Activated naive CD4-positive, alpha-beta T cell (primary cell): ENCODE results near the gene PHF2.

ENCODE experiments used
- DNase-seq, 4 experiments: peaks; one replicate each; lab custom pipeline; 2025; lab: John Stamatoyannopoulos, UW

PHF2 gene

DNA sequence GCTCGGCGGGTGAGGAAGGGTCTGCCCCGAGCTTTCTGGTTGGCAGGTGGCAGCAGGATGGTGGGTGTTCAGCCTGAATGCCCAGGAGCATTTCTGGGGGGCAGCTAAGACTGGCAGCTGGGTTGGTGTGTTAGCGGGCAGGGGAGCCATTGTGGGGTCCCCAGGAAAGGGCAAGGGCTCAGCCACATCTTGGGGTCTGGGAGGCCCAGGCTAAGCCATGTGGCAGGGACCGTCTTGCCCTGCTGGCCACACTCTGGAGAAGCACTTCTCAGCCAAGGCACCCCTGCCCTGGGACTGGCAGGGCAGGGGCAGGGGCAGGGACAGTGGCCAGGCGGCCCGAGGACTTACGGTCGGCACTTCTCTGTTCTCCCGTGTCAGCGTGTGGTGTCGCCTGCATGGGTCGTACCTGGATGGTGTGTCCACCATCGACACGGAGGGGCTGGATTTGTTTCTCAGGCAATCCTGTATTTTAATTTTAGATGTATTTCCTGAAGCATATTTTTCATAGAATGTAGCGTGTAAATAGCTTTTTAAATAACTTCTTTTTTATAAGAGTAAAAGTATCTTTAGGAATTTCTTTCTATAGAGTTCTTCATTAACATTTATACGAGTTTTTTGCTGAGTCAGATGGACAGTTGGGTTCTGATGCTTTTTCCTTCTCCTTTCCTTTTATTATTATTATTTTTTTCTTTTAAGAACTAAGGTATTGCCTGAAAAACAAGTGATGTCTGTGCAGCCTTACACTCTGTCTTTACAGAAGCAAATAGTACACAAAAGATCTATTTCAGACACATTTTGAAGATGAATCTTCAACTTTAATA, 102.0 kb downstream of the PHF2 start:
- no peak for DNase-seq

DNA sequence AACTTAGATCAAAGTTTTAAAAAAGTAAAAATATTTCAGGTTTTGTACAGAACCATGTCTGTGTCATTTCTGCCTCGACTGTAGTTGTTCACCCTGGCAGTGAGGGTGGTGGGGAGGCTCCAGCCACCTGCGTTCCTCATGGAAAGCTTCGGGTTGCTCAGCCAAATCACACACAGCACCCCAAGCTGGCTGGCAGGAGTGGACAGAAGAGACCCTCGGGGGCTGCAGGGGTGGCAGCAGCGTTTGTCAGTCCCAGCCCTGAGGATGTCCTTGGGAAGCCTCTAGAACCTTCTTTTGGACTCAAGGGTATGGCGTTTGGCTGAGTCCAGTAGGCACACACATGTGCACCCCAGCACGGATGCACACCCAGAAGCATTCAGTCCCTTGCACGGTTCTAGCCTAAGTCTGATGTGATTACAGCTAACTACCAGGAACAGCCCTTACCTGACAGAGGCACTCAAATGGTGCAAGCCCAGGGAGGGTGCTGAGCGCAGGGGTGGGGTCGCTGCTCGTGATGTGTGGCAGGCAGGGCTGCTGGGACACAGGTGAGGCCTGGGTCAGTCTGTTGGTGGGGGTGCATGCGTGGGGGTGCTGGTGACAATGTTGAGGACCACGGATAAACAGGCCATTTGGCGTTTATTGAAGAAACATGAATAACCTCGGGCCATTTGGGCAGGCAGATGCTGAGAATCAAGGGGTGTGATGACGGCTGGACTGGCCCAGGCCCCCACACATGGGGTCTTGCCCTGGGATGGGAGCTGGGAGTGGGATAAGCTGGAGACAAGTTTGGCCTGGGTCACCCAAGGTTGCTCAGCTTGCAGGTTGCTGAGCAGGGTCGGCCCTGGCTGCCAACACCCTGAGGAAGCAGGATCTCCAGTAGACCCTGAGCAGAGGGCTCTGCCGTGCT, 103.4 kb downstream of the PHF2 start:
- no peak for DNase-seq

DNA sequence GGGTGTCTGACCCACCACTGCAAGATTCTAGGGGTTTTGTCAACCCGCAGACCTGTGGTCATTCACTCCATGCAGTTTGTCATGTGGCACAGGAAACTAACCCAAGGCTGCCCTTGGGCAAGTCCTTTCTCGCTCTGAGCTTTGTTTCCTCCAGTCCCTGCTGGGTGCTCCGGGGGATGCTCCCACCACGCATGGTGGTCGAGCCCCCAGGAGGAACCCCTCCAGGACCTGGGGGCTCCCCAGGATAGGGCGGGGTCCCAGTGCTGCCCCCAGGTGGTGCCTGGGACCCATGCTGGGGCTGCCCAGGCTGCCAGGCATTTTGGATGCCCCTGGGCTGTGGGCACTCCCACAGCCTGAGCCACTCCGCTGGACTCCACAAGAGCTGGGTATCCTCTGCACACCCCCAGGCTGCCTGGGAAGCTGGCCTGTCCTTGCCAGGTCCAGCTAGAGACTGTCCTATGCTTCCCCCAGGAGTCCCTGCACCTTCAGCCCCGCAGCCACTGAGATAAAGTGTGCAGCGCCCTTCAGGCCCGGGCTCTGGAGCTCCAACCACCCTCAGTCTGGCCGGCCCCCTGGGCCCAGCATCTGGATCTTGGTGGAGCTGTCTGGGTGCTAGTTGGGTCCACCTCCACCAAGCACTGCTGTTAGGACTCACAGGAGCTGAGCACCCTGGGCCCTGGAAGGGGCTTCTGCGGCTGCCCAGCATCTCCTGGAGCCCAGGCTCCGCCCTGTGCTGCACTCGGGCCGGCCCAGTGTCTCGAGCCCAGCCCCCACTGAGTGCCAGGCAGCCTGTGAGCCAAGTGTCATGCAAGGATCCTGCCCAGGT, 104.3 kb downstream of the PHF2 start:
- DNase-seq = no peak

DNA sequence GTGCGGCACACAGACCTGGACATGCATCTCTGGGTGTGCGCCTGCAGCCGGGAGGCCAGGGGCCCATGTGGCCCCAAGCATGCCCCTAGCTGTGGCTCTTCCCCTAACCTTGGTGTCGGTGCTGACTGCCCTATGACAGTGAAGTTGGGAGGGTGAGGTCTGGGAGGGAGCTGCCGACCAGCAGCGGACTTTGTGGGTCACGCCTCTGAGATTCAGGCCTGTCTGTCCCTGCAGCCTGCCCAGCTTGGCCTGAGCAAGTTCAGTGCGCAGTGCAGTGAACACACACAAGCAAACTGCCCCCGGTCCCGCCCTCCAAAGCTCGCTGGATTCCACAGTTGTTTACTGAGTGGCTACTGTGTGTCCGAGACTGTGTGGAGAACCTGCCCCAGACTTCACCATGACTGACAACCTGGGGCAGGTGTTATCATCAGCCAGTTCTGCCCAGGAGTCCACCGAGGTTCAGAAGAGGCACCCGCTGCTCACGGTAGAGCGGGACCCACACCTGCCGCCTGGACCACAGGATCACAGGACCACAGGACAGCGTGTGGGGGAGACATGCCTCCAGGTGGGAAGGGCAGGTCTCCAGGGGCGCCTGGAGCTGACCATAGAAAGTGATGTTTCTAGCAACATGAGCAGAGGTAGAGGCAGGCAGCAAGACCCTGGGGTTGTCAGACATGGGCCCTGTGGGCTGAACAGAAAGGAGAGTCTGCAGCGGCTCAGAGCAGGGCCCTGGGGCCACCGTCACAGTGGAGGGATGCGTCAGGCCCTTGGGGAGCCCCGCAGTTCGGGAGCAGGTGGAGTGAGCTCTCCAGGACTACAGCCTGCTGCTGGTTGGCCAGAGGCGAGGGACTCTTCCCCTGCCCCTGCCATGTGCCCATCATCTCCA, 105.1 kb downstream of the PHF2 start:
- no peak for DNase-seq

DNA sequence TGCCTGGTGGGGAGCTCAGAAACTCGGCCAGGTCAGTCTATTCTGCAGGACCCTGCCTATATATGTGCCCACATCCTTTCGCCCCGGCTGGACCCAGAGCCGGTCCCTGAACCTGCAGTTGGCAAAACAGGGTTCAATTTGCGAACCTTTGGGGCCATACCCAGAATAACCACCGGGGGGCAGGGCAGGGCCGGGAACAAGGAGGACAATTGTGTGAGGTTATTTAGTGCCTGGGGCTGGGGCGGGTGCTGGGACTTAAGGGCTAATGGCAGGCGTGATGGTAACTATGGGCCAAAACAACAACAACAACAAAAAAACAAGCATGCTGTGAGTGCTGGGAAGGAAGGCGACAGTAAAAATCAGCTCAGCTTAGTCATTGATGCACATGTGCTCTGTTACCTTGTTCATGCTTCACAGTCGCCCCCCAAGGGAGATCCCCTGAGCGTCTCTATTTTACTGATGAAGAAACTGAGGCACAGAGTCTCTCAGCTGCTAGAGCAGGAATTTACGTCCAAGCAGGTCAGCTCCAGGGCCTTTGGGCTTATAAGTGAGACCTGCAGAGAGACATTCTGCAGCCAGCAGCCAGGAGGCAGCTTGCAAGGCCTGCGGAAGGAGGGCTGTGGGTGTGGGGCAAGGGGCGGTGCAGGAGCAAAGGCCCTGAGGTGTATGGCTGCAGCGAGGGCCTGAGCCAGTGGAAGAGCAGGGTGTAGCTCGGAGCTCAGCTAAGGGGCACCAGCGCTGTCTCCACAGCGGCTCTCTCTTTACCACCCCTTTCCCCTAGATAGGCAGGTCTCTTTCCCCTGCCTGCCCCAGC, 106.0 kb downstream of the PHF2 start:
- peak; percentile 18 to 47 (median 32) for DNase-seq

DNA sequence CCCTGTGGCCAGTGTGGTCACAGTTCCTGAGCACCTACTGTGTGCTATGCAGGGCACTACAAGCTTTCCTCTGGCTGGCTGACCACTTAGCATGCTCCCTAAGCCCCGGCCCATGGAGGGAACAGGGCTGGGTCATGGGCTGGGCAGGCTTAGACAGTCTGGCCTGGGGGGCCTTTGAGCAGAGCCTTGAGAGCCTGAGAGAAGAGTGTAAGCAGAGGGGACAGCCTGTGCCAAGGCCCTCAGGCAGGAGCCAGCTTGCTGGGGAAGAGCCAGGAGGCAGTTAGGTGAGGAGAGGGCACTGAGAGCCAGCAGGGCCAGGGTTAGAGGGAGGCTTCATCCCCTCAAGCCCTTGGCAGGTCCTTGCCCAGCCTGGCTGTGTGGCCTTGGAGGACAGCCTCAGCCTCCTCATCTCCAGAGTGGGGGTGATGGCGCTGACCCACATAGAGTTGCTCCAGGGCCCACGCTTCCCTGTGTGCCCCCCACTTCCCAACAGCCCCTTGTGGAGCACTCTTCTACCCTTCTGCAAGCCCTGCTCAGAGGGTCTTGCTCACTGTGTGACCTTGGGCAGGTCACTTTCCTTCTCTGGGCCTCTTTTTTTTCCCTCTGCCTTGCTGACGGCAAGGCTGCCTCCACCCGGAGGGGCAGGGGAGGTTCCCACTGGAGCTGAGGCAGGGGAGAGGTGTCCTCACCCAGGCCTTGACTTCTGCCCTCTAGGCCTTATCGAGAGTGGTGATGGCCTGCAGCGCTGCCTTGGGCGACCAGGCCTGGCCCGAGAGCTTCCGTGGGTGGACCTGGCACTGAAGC, 107.1 kb downstream of the PHF2 start:
- DNase-seq = no peak

DNA sequence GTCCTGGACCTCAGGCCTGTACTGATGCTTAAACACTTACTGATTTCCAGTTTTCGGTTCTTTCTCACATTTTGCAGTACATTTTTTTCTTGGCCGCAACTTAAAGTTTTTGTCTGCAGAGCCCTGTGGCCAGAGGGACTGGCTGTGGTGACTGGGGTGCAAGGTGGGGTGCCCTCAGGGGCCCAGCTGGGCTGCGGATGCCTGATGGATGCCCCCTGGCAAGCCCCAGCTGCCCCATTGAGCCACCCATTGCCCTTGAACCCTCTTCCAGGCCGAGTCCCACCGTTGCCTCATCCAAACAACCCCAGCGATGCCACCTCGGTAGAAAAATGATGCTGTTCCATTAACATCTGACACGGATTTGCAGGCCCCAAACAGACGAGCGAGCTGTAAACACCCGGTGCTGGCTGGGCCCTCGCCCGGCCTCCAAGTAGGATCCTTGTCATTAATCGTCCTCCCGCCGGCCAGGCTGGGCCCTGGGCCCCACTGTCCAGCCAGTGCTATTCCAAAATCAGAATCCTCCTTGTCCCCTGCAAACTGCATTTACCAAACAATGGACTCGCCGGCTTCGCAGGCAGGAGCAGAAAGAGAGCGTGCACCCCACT, 107.9 kb downstream of the PHF2 start:
- no peak for DNase-seq

DNA sequence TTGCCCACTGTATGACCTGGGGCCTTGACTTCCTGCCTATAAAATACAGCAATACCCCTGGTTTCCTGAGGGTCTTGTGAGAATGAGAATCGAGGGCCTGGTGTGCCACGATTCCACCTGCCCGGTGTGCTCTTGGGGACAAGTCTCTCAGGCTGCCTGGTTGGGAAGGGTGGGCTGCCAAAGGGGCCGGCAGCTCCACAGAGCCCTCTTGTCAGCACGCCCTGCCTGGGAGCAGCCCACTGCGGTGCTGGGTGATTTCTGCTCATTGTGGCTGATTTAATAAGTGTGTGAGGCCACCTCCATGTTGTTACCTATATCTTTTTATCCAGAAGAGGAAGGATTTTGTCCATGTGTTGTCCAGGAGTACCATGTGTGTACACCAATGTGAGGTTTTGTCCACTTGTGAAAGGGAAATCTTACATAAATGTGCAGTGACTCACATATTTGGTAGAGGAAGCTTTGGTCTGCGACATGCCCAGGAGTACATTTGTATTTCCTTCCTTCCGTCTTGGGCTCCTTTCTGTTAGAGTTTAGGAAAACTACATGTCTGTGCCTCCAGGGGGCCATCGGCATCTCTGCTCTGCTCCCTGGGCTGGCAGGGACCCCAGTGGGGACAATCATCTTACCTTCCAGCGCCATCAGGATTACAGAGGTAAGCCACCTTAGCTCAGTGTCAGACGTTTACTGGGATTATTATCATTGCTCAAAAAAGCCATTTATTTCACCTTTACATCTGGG, 108.6 kb downstream of the PHF2 start:
- no peak for DNase-seq

DNA sequence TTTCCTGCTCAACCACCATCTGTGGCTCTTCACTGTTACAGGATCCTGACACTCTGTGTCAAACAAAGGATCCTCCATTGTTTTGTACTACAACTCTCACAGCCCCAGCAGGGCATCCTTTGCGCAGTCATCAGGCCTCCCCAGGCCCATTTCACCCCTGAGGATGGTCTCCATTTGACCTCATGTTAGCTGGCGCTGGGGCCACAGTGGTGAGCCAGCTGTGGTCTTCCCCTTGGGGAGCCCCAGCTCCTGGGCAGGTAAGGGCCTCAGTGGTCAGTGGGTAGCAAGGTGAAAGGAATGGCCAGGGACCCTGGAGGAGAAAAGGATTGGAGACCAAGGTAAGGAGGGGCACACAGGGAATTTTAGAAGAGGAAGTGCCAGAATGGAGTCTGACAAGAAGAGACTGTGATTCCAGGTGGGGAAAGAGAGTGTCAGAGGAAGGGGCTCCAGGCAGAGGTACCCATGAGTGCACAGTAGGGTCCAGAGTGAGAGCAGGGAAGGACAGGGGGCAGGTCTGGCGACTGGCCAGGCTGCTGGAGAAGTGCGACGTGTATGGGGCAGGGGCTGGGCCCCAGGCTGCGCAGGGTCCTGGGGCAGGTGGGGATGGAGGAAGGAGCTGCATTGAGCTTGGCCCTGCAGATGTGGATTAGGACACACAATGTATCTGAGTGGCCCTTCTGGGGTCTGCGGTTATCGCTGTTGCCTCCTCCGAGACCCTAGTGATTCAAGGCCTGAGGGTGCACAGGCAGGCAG, 109.9 kb downstream of the PHF2 start:
- no peak for DNase-seq

DNA sequence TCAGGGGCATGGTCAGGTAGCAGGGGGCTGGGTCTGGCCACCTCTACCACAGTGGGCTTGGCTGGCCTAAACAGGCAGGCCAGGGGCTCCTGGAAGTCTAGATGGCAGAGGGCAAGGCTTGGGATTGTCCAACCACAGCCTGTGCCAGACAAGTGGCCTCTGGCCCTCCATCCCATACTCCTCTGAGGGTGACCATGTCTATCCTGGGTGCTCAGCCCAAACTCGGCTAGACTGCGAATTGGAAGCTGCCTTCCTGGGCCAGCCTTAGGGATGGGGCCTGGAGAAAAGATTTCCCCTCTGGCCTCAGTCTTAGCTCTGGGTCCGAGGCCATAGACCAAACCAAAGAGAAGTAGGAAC, 110.5 kb downstream of the PHF2 start:
- DNase-seq = no peak

DNA sequence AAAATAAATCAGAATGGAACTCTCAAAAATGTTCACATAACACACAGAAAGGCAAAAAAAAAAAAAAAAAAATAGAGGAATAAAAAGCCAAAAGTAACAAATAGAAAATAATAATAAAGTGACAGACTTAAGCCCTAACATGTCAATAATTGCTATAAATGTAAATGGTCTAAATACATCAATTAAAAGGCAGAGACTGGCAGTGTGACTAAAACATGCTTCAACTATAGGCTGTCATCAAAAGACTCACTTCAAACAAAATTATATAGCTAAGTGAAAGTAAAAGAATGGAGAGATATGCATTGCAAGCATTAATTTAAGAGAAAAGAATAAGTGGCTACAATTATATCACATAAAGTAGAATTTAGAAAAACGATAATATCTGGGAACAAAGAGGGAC, 114.2 kb downstream of the PHF2 start:
- no peak for DNase-seq

DNA sequence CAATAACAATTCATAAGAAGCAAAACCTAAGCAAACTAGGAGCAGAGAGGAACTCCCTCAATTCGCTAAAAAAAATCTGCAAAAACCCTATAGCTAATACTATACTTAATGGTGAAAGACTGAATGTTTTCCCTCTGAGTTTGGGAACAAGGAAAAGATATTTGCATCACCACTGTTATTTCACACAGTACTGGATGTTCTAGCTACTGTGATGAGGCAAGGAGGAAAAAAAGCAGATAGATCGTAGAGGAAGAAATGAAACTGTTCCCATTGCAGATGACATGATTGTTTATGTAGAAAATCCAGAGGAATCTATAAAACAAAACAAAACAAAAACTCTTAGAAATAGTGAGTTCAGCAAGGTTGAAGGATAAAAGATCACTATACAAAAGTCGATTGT, 116.7 kb downstream of the PHF2 start:
- no peak for DNase-seq

DNA sequence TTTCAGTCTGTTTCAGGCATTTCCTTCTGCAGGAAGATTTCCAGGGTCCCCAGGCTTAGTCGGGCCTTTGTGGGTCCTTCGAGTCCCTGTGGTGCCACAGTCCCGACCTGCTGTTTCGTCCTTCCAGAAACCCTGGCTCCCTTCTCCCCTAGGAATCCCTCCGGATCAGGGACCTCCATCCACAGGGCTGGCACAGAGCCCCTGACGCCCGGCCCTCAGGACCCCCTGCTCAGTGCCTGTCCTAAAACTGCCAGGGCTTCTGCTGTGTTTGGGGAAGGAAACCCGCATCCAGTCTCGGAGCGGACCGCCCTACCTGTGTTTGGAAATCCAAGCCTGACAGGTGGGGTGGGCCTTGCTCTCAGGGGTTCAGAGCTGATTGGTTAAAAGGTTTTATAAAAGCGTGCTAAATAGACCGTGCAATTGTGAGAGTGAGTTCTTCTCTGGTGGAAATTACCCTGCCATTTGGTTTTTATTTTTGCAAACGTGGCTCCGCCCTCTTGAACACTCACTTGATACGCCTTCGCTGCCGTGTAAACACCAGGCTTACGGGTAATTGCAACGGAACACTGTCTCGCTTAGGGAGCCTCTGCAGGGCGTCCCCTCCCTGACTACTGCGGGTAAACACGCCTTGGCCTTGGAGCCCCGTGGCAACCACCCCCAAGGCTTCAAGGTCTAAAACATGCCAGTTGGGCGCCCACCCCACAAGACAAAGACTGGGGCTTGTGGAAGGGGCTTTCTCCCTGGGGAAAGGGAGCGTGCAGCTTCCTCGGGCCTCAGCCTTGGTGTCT, 121.2 kb downstream of the PHF2 start:
- no peak for DNase-seq

DNA sequence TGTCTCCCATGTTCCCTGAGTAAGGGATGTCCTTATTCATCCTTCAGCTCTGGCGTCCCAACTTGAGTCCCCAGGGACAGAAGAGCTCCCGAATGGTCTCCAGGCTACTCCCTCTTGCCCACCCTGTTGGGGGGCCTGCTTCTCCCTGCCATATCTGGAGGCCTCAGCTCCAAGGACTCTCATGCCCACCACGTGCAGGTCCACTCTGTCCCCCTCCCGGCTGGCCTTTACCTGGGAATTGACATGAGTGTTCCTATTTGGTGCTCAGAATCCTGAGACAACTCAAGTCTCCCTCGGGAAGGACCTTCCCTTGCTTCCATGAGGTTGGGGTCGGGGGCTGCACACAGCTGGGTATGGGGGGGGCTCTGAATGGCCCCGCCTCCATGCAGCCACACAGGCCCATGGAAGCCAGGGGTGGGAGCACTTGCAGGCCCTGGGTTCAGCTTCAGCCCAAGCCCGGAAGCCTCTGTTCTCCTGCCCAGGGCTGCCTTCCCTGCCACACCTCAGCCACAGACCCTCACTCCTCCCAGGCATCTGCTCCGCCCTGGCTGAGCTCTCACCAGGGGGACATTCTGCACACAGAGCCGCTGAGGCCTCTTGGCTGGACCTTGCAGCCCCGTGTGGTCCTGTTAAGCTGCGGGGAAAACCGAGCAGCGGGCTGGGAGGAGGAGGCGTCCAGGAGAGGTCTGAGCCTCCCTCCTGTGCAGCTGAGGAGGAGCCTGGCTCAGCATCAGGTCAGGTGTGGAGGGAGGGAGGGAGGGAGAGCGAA, 121.9 kb downstream of the PHF2 start:
- no peak for DNase-seq

DNA sequence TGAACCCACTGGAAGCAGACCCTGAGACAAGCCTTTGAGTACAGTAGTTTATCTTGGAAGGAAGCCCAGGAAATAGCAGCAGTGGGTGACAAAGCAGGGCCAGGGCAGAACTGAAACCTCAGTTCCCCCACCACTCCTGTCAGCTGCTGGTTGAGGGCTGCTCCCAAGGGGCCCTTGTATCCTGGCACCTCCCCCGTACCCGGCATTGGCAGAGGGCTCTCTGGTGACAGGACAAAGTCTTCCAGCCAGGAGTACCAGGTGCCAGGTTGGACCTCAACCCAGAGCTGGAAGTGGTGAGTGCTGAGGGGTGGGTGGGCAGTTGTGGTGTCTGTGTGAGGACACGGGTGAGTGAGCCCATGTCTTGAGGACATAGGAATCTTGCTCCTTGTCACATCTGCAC, 123.3 kb downstream of the PHF2 start:
- no peak for DNase-seq
